SH-SY5Y (cell line): Measurements from ENCODE around the gene EHMT2.

Experiments used
- GATA2 ChIP-seq: IDR thresholded peaks from 2 replicates; pipeline ENCODE4 v1.6.1; 2011; ENCODE audit warnings: mild to moderate bottlenecking, low read depth, low read length
- GATA3 ChIP-seq: IDR thresholded peaks from 2 replicates; pipeline ENCODE4 v1.6.1; 2011; ENCODE audit warnings: low read depth, mild to moderate bottlenecking, low read length, moderate library complexity

EHMT2 gene

DNA sequence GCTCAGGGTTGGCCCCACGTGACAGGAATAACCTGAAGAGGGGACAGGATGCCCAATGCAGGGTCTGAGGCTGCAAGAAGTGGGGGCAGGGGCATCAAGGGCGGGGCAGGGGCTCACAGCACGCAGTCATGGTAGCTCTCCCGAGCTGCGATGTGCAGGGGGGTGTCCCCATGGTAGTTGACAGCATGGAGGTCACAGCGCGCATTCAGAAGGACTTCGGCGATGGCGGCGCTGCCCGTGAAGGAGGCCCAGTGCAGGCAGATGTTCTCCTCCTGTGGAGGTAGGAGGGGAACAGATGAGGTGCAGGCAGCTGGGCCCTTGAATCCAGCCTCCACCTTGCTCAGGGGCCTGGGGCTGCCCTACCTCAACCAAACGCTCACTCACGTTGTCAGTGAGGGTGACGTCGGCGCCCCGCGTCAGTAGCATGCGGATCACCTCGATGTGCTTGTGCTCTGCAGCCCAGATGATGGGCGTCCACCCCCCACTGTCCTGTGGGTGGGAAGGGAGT is 12.9 kb downstream of the EHMT2 start:
- TF ChIP-seq GATA2 (no peak), GATA3 (no peak)

GRCh38 chr6:31883676-31884075 is 13.8 kb downstream of the EHMT2 start:
- TF ChIP-seq GATA3 (no peak), GATA2 (no peak)

DNA sequence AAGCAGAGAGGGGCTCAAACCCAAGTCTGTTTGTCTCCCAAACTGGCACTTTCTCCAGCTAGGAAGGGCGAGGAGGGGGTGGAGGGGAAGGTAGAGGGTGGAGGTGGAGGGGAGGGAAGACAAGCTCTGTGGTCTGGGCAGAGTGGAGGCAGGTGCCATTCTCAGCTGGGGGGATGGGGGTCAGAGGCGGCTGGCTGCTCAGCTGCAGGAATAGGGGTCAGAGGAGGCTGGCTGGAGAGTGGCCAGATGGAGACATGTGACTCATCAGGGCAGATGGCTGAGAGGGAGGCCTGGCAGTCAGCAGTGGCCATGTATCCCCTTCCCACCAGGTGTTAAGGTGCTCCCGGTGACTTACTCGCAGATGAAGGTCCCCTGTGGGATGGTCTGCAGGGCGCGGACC is 15.2 kb downstream of the EHMT2 start:
- no peak for TF ChIP-seq GATA3

GRCh38 chr6:31881136-31881859 is 16.2 kb downstream of the EHMT2 start:
- TF ChIP-seq GATA3 (no peak), GATA2 (no peak)

GRCh38 chr6:31880616-31881015 is 16.9 kb downstream of the EHMT2 start:
- TF ChIP-seq GATA2 (no peak), GATA3 (no peak)

DNA sequence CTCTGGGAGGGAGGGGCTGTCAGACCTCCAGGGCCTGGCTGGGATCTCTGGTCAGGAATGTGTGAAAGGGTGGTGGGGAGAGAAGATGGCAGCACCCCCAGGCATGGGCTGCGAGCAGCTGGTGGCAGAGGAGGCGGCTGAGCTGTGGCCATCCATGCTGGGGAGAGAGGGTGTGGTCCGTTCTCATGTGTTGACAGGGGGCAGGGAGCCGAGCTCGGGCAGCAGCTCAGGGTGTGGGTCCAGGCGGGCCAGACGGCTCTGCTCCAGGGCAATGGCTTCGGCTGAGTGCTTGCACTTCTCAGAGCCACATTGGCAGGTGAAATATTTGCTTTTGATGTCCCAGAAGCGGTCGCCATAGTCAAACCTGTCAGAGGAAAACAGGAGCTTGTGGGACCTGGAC is 17.6 kb downstream of the EHMT2 start:
- TF ChIP-seq GATA3 (no peak), GATA2 (no peak)

GRCh38 chr6:31879143-31879542 is 18.4 kb downstream of the EHMT2 start:
- TF ChIP-seq GATA2: no peak

DNA sequence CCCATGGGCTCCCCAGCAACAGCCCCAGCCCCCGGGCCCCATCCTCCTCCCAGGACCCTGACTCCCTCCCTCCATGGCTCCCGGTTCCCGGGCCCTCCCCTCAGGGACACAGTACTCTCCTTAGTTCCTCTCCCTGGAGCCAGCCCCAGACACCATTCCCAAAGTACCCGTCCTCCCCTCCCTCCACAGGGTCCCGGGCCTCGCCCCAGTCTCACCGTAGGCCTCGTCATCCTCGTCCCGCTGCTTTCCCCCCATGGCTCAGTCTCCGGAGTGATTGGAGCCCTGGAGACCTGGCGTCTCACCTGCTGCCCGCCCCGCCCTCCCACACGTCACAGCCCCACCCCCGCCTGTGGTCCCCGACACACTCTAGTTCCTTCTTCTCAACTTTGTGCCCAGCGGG is 18.8 kb downstream of the EHMT2 start, which contains the start of gene SLC44A4:
SLC44A4 (minus strand) TSS at position 272 of the 400 bp plus-strand sequence; CDS start at position 255, 17 bp downstream.
- TF ChIP-seq GATA2 (no peak), GATA3 (no peak)

- TF ChIP-seq GATA3 (no peak), GATA2 (no peak)
Measured at GRCh38 chr6:31878222-31878621, 19.3 kb downstream of the EHMT2 start.

GRCh38 chr6:31877651-31878161 is 19.8 kb downstream of the EHMT2 start:
- TF ChIP-seq GATA2: no peak
- TF ChIP-seq GATA3: no peak

- TF ChIP-seq GATA3 (no peak), GATA2 (no peak)
Measured at GRCh38 chr6:31877125-31877650, 20.3 kb downstream of the EHMT2 start.

DNA sequence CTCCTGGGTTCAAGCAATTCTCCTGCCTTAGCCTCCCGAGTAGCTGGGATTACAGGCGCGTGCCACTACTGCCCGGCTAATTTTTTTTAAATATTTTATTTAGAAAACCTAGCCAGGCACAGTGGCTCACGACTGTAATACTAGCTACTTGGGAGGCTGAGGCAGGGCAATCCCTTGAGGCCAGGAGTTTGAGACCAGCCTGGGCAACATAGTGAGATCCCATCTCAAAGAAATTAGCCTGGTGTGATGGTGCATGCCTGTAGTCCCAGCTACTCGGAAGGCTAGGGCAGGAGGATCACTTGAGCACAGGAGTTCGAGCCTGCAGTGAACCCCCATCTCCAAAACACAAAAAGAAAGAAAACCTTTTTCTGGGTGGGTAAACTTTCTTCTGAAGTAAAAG is 21.1 kb downstream of the EHMT2 start:
- TF ChIP-seq GATA2: no peak

DNA sequence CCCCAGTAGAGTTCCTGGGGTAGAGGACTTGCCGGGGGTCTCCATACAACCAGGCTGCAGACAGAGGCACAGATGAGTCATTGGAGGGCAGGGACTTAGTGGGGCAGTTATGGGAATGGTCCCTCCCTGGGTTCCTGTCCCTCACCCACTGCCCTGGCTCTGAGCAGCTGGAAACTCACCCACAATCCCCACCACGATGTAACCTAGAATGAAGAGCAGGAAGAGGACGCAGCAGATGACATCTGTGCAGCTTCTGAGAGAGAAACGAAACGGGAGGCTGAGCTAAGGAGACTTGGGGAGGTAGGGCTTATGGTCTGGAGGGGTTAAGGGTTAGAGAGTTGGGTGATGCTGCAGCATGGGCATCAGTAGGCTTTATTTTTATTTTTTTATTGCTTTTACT is 21.6 kb downstream of the EHMT2 start:
- TF ChIP-seq GATA3: no peak
- no peak for TF ChIP-seq GATA2

GRCh38 chr6:31874836-31875572 is 22.5 kb downstream of the EHMT2 start:
- TF ChIP-seq GATA2 (no peak), GATA3 (no peak)

DNA sequence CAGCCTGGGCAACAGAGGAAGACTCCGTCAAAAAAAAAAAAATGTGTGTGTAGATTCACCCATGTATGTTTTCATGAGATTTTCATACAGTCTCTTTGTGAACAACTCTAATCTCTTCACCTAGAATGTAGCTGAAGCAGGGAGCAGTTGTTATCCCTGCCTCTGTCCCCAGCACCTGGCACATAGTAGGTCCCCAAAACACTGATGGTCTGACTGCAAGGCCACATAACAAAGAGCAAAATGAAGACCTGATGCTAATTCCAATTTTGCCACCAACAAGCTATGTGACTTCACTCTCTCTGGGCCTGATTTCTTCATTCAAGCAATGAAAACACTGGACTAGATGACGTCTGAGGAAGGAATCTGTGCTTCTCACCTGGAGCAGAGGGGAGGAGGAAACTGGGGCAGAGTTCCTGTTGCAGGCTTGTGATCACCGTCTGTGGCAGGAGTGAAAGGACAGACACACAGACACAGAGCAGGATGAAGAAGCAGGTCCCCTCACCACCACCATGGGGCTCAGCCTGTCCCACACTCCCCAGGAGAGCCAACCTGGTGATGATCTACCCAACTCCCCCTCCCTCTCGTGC is 23.3 kb downstream of the EHMT2 start:
- TF ChIP-seq GATA2 (no peak), GATA3 (no peak)
